K562 (cell line): ENCODE results near the gene ACSF3. TPM values are rescaled to one million over a fixed set of nuclear protein-coding genes. Genes with fewer than 3 reads are reported as not detected.

ENCODE experiments used
- ATAC-seq: fragments of 200-7000 bp; cut with Tn5 transposase; 3 replicates; pipeline ENCODE4 v1.9.1; 2020; ENCODE audit warnings: moderate library complexity
- BruUV-seq: library from RNA; stranded (reverse); fragments of 400-500 nt; replicated peaks from 2 replicates; lab custom pipeline; 2021; lab: Mats Ljungman, UMichigan
- CTCF ChIA-PET: fragments of 300-600 bp; formaldehyde crosslinking; extraction: SDS; loops from one replicate; lab custom pipeline; 2021; ENCODE audit warnings: low intra/inter-chr PET ratio; lab: Yijun Ruan, JAX
- POLR2A ChIA-PET: fragments of 300-600, 350-650 bp; sonication (Branson Sonifier 250); formaldehyde crosslinking; extraction: SDS; loops from one replicate; lab custom pipeline; 2021; ENCODE audit warnings: antibody characterized with exemption, inconsistent platforms; lab: Yijun Ruan, JAX
- DNase-seq, 4 experiments: peaks; one replicate each; pipeline versions ENCODE4 v3.0.0 to v3.0.0-alpha.2; 2011 to 2018; ENCODE audit warnings: low spot score in 3 of 4, mixed read lengths in 3 of 4; ENCODE audit errors: extremely low read depth in 1 of 4
- FAIRE-seq: peaks from 2 replicates; lab custom pipeline; 2011; peaks lifted over from hg19 to GRCh38; lab: Jason Lieb, UNC
- H2AFZ ChIP-seq: 2 replicates; pipeline ENCODE4 v1.6.0; 2011; ENCODE audit warnings: low read depth, low read length, control low read depth, inconsistent platforms
- H3K27ac ChIP-seq: fragments of 200-600 bp; 3 replicates; pipeline ENCODE4 v1.8.0; 2011; ENCODE audit warnings: low read depth, mild to moderate bottlenecking, control low read depth, inconsistent platforms, low read length, moderate library complexity, mixed read lengths; ENCODE audit errors: extremely low read depth
- H3K27me3 ChIP-seq, 2 experiments: fragments of 300-600 bp in 1 of 2; 2 replicates in 1 of 2; 3 replicates in 1 of 2; pipeline versions ENCODE4 v1.6.0 to v1.8.0; 2011; ENCODE audit warnings: inconsistent platforms in 2 of 2, low read length in 2 of 2, mild to moderate bottlenecking in 1 of 2, mixed read lengths in 1 of 2, moderate library complexity in 1 of 2; ENCODE audit not compliant: control insufficient read depth in 2 of 2, insufficient read depth in 2 of 2
- H3K36me3 ChIP-seq: fragments of 300-600 bp; 3 replicates; pipeline ENCODE4 v1.8.0; 2011; ENCODE audit warnings: mild to moderate bottlenecking, low read length, inconsistent platforms; ENCODE audit not compliant: control insufficient read depth, insufficient read depth
- H3K4me1 ChIP-seq, 2 experiments: fragments of 200-600 bp in 1 of 2; replicated peaks in 1 of 2; 2 replicates in 1 of 2; 3 replicates in 1 of 2; pipeline versions ENCODE4 v1.5.1 to v1.8.0; 2011; ENCODE audit warnings: inconsistent platforms in 2 of 2, low read length in 2 of 2, mild to moderate bottlenecking in 1 of 2, mixed read lengths in 1 of 2, moderate library complexity in 1 of 2; ENCODE audit not compliant: control insufficient read depth in 2 of 2, insufficient read depth in 2 of 2
- H3K4me2 ChIP-seq: 2 replicates; pipeline ENCODE4 v1.6.1; 2011; ENCODE audit warnings: low read length, control low read depth, inconsistent platforms, mixed read lengths; ENCODE audit not compliant: insufficient read depth
- H3K4me3 ChIP-seq: fragments of 200-600 bp; sonication (generic), shearing (Covaris generic); 2 replicates; pipeline ENCODE4 v1.5.1; 2016; ENCODE audit warnings: control low read depth, inconsistent platforms
- H3K79me2 ChIP-seq: fragments of 200-600 bp; 3 replicates; pipeline ENCODE4 v1.8.0; 2011; ENCODE audit warnings: low read length, inconsistent platforms; ENCODE audit not compliant: control insufficient read depth, insufficient read depth
- H3K9ac ChIP-seq, 2 experiments: 2 replicates each; pipeline versions ENCODE4 v1.6.0 to v1.6.1; 2011; ENCODE audit warnings: low read depth in 2 of 2, low read length in 2 of 2, control low read depth in 1 of 2, inconsistent platforms in 1 of 2, mild to moderate bottlenecking in 1 of 2, mixed read lengths in 1 of 2; ENCODE audit not compliant: insufficient read depth in 1 of 2
- H3K9me1 ChIP-seq: one replicate; pipeline ENCODE4 v1.6.0; 2011; ENCODE audit warnings: inconsistent platforms, mild to moderate bottlenecking, low read length, moderate library complexity; ENCODE audit not compliant: control insufficient read depth, insufficient read depth
- H3K9me3 ChIP-seq: replicated peaks from 2 replicates; pipeline ENCODE4 v1.5.1; 2011; ENCODE audit warnings: low read depth, low read length, inconsistent platforms; ENCODE audit not compliant: control insufficient read depth, insufficient read depth
- H4K20me1 ChIP-seq: replicated peaks from 2 replicates; pipeline ENCODE4 v1.6.1; 2011; ENCODE audit warnings: low read length, inconsistent platforms, mixed read lengths; ENCODE audit not compliant: control insufficient read depth, insufficient read depth
- CAMTA2 ChIP-seq: fragments of 250-450 bp; sonication (Bioruptor Pico); conservative IDR thresholded peaks from 2 replicates; pipeline ENCODE4 v1.5.1; 2022
- CEBPZ ChIP-seq: fragments of 150-350 bp; IDR thresholded peaks from 2 replicates; pipeline ENCODE4 v1.6.1; 2014; ENCODE audit warnings: low read depth, mild to moderate bottlenecking, low read length, borderline replicate concordance
- CREB1 ChIP-seq, 2 experiments: sonication (generic) in 1 of 2; formaldehyde crosslinking in 1 of 2; IDR thresholded peaks; 2 replicates each; pipeline versions ENCODE4 v1.6.1 to v1.8.0; 2012 to 2022; ENCODE audit warnings: inconsistent platforms in 1 of 2, mild to moderate bottlenecking in 1 of 2, missing genetic modification reagents in 1 of 2, moderate library complexity in 1 of 2
- ELK1 ChIP-seq: sonication (generic); formaldehyde crosslinking; IDR thresholded peaks from 2 replicates; pipeline ENCODE4 v1.8.1; 2022; ENCODE audit warnings: missing genetic modification reagents
- FOXA3 ChIP-seq, 2 experiments: fragments of 450-650 bp in 1 of 2; sonication (generic) in 1 of 2; formaldehyde crosslinking; IDR thresholded peaks in 1 of 2; conservative IDR thresholded peaks in 1 of 2; 2 replicates each; pipeline versions ENCODE4 v1.4.0 to v1.8.0; 2020 to 2022; ENCODE audit warnings: mild to moderate bottlenecking in 2 of 2, missing genetic modification reagents in 1 of 2
- FOXM1 ChIP-seq, 2 experiments: fragments of 450-650 bp in 1 of 2; sonication (generic) in 1 of 2; formaldehyde crosslinking in 1 of 2; IDR thresholded peaks; 2 replicates each; pipeline versions ENCODE4 v1.6.1 to v1.9.0; 2017 to 2022; ENCODE audit warnings: low read depth in 2 of 2, mild to moderate bottlenecking in 2 of 2, missing genetic modification reagents in 1 of 2, moderate library complexity in 1 of 2
- GTF3C2 ChIP-seq: IDR thresholded peaks from 3 replicates; pipeline ENCODE4 v1.6.1; 2011; ENCODE audit warnings: borderline replicate concordance, mild to moderate bottlenecking, moderate library complexity; ENCODE audit not compliant: insufficient read length; ENCODE audit errors: extremely low read depth
- KLF10 ChIP-seq: fragments of 250-450 bp; sonication (Bioruptor Pico); IDR thresholded peaks from 2 replicates; pipeline ENCODE4 v1.6.1; 2021; ENCODE audit warnings: matching md5 sums
- PCBP2 ChIP-seq: fragments of 200-400 bp; formaldehyde crosslinking; IDR thresholded peaks from 2 replicates; pipeline ENCODE4 v1.6.1; 2018; ENCODE audit warnings: low read length, low read depth, mild to moderate bottlenecking, moderate library complexity; ENCODE audit not compliant: poor library complexity, severe bottlenecking
- SMC3 ChIP-seq: conservative IDR thresholded peaks from 2 replicates; pipeline ENCODE4 v1.6.1; 2011; ENCODE audit warnings: low read depth, low read length, improper control_type of control experiment; ENCODE audit not compliant: insufficient read depth
- TCFL5 ChIP-seq: fragments of 250-450 bp; sonication (Bioruptor Pico); conservative IDR thresholded peaks from 2 replicates; pipeline ENCODE4 v1.6.1; 2021; ENCODE audit warnings: mild to moderate bottlenecking, moderate library complexity, matching md5 sums
- ZFPM2 ChIP-seq: fragments of 250-450 bp; sonication (Bioruptor Pico); IDR thresholded peaks from 2 replicates; pipeline ENCODE4 v1.5.1; 2022; ENCODE audit warnings: mild to moderate bottlenecking
- ZKSCAN1 ChIP-seq: fragments of 150-350 bp; IDR thresholded peaks from 2 replicates; pipeline ENCODE4 v1.6.1; 2016; ENCODE audit warnings: low read depth, low read length
- ZNF408 ChIP-seq: fragments of 250-450 bp; sonication (Bioruptor Pico); IDR thresholded peaks from 2 replicates; pipeline ENCODE4 v1.4.0; 2020; ENCODE audit warnings: low read depth, mild to moderate bottlenecking, moderate library complexity
- WGBS: fragments of 100-300 bp; shearing (Covaris generic); methylation state at CpG from one replicate; pipeline ENCODE4 v1.1.6; 2016; ENCODE audit warnings: low coverage, mixed read lengths; ENCODE audit not compliant: insufficient coverage; ENCODE audit errors: missing lambda C conversion rate; 5-methylcytosine and 5-hydroxymethylcytosine counted together
- in situ Hi-C: fragments of 300-500 bp; cut with MboI; formaldehyde crosslinking; loops from 4 replicates; pipeline ENCODE4 v1.15.0; 2018; ENCODE audit warnings: inconsistent platforms, mixed read lengths
- intact Hi-C: fragments of 100-400 bp; cut with micrococcal nuclease; formaldehyde crosslinking; loops from 2 replicates; pipeline ENCODE4 v1.14.2; 2022
- polyA plus RNA-seq, 8 experiments: library from polyadenylated mRNA; depleted of rRNA in 4 of 8; stranded (reverse) in 5 of 8; unstranded in 3 of 8; fragments of >200 nt; fragmentation: Nextera tagmentation in 2 of 8; fragmentation: Illumina TruSeq in 1 of 8; extraction: Ambion mirVana in 2 of 8; extraction: Trizol in 1 of 8; gene quantifications; 2 replicates each; pipeline versions ENCODE4 v1.2.1 to v1.2.3, GENCODE V29; 2011 to 2014; ENCODE audit warnings: inconsistent platforms in 1 of 8, missing spikeins in 1 of 8
- total RNA-seq, 7 experiments: library from RNA; depleted of rRNA in 6 of 7; stranded (reverse); fragments of >200 nt in 6 of 7; fragmentation: Illumina TruSeq in 2 of 7; extraction: Trizol in 2 of 7; gene quantifications; 2 replicates each; pipeline versions ENCODE4 v1.2.1 to v1.2.3, GENCODE V29; 2011 to 2021; ENCODE audit warnings: low replicate concordance in 1 of 7

The ACSF3 gene
- total and polyA plus RNA-seq, 9 of the 15 experiments (the other 6 are each of a cell fraction or from before 2014, with no cell fraction given) = 0.77 to 32.8 (median 14.7) TPM

- CTCF ChIA-PET = no interaction called here
- no peaks in the 10 kb centered on the region for H3K9me3 ChIP-seq
- H3K4me3 ChIP-seq = no peak overlapping the region
- H2AFZ ChIP-seq = no peak overlapping the region
- no peaks in the 10 kb centered on the region for H3K79me2 ChIP-seq
- WGBS = 40% methylated on average over 1 of the region's 9 CpGs
- H3K36me3 ChIP-seq = no peaks in the 10 kb centered on the region
- no peak overlapping the region for H3K27ac ChIP-seq
- in situ Hi-C loops = no loop called here
- H3K9ac ChIP-seq = no peak overlapping the region
- peaks cover 0 to 49% of the 10 kb centered on the region in 2 experiments; a peak in 2 of 5 replicates for H3K27me3 ChIP-seq
- no peaks in the 10 kb centered on the region; the same call in 1 of the 2 replicates for H4K20me1 ChIP-seq
- DNase-seq (no peak), FAIRE-seq (no peak), ATAC-seq (no peak)
- BruUV-seq = no TSS peak
- peaks cover 2 to 85% of the 10 kb centered on the region in 2 experiments; a peak in 2 of 5 replicates for H3K4me1 ChIP-seq
- POLR2A ChIA-PET = interaction anchor here (0.6 to 1.0 kb wide), 2 partner anchors 16 to 28 kb away, joined by 3 read pairs; no protein-coding TSS in a partner anchor
- no peak overlapping the region for H3K4me2 ChIP-seq
- intact Hi-C loops = no loop called here
- no peaks in the 10 kb centered on the region for H3K9me1 ChIP-seq
- TF ChIP-seq ELK1 (CRISPR knock-in tag) (no peak), CEBPZ (no peak), CAMTA2 (no peak), KLF10 (CRISPR knock-in tag) (no peak), PCBP2 (no peak), TCFL5 (no peak), SMC3 (no peak), GTF3C2 (no peak), ZKSCAN1 (no peak), CREB1 (IDR thresholded peaks at IDR 0.05) (no peak), CREB1 (CRISPR knock-in tag; IDR thresholded peaks at IDR 0.05) (no peak), FOXM1 (IDR thresholded peaks at IDR 0.05; ENCODE audit: low read depth) (no peak), FOXM1 (CRISPR knock-in tag; IDR thresholded peaks at IDR 0.05; ENCODE audit: low read depth) (no peak), ZNF408 (CRISPR knock-in tag) (no peak), FOXA3 (CRISPR knock-in tag; conservative IDR thresholded peaks at IDR 0.05 in 1 of 2, IDR thresholded peaks at IDR 0.05 in 1 of 2) (no peak), ZFPM2 (CRISPR knock-in tag) (no peak)
Measured at GRCh38 chr16:89176717-89177116, 83.1 kb downstream of the ACSF3 start.
